GM18858 (cell line): Measurements from ENCODE around the gene CD209.

Experiments used
- ATAC-seq: cut with Tn5 transposase; IDR thresholded peaks from one replicate; pipeline ENCODE4 v1.9.1; 2021; ENCODE audit not compliant: unreplicated experiment

The CD209 gene

DNA sequence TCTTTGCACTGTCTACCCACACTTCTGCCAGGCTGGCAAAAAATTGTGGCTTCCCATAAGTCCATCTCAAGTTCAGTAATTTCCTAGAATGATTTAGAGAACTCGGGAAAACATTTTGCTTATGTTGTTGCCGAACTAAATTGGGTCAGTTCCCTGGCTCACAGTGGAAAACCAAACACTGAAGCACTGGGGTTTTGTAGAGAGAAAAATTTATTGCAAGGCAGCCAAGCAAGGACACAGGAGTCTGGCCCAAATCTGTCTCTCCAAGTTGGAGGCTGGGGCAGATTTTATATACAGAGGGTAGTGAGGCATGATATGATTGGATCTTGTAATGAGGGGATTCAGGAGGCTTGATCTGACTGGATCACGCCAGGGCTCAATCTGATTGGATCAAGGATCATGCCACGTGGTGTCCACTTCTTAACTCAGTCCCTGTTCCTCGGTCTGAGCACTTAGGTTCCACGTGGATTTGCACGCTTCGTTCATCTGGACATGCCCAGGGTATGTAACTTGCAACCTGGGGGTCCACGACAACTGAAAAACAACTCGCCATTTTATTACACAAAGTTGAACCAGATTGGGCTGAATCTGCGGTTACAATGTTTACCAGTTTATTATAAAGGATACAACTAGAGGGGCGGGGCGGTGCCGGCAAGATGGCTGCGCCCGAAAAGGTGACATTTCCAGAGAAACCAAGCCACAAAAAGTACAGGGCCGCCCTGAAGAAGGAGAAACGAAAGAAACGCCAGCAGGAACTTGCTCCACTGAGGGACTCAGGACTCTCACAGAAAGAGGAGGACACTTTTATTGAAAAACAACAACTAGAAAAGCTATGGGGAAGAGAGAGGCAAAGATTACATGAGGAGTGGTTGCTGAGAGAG, 7.3 kb downstream of the CD209 start:
- no peak for ATAC-seq

DNA sequence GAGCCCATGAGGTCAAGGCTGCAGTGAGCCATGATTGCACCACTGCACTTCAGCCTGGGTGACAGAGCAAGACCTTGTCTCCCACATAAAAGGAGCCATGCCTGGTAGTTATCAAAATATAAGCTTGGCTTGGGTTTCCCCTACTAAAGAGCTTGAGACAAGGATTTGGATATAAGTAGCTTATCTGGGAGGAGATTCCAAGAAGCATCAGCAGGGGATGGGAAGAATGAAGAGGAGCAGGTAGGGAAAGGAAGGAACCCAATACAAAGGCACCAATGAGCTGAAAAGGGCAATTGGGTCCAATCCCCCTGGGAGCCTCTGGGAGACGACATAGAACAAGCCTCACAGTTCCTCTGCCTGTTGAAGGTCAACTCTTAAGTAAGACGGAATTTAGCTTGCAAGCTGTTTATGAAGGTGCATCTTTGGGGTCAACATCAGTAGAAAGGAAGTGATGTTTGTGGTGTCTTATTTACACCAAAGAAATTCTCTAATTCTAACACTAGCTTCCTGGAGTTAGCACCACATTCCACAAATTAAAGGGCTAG, 8.1 kb downstream of the CD209 start:
- ATAC-seq = no peak

- ATAC-seq = no peak
Observed at GRCh38 chr19:7738023-7738422, 9.3 kb downstream of the CD209 start.

DNA sequence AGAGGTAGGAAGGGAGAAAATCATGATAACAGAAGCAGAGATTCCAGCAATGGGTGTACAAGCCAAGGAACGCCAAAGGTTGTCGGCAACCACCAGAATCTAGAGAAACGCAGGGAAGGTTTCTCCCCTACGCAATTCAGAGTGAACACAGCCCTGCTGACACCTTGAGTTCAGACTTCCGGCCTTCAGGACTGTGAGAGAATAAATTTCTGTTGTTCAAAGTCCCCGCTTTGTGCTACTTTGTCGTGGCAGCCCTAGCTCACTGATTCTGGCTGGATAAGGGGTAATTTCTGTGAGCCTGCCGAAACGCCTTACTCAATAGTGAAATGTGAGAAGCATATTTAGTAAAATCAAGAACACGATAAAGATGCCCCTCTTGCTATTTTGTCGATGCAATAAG, 10.1 kb downstream of the CD209 start:
- ATAC-seq = no peak

DNA sequence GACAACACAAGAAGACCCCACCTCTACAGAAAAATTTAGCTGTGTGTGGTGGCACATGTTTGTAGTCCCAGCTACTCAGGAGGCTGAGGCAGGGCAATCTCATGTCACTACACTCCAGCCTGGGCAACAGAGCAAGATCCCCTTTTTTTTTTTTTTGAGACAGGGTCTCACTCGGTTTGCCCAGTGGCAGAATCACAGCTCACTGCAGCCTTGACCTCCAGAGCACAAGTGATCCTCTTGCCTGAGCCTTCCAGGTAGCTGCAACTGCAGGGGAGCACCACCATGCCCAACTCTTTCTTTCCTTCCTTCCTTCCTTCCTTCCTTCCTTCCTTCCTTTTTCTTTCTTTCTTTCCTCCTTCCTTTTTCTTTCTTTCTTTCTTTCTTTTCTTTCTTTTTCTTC, 11.2 kb downstream of the CD209 start:
- ATAC-seq = no peak

- ATAC-seq = no peak
Observed at GRCh38 chr19:7734220-7735203, 12.8 kb downstream of the CD209 start.

GRCh38 chr19:7733376-7733775, 14.0 kb downstream of the CD209 start:
- no peak for ATAC-seq

GRCh38 chr19:7732045-7732444, 15.3 kb downstream of the CD209 start, which contains the start of gene CLEC4G:
Gene CLEC4G (minus strand): TSS chr19:7732110. CDS start chr19:7732102, 8 bp downstream.
- ATAC-seq = no peak

DNA sequence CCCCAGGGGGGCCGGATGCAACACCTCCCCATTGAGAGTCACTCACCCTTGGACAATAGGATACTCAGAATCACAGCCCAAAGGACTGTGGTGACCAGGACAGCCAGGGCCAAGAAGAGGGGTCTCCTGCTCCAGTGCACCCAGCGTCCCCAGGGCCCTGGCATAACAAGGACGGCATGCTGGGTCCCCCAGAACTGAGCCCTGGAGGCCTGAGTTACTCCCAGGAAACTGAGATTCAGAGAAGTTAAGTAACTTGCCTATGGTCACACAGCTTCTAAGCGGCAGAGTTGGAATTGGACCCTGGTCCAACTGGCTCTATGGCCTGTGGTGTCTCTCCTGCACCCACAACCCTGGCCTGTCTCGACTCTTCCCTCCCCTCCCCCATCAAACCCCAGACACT, 15.7 kb downstream of the CD209 start:
- ATAC-seq = no peak

DNA sequence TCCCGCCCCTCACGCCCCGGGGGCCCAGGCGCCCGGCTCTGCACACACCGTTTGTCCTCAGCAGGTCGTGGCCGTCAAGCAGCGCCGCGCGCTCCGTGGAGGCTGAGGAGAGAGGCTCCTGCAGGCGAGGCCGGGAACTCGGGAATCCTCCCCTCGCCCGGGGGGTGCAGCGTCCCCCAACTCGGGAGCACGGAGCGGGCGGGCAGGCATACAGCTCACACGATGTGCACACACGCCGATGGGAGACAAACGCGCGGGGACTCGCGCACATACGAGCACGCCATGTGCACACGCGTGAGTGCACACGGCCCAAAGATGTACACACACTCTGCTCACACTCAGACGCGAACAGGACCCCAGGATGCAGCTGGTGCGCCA, 16.1 kb downstream of the CD209 start:
- no peak for ATAC-seq

- ATAC-seq = no peak
Observed at GRCh38 chr19:7730286-7731217, 16.8 kb downstream of the CD209 start.

GRCh38 chr19:7729831-7730285, 17.5 kb downstream of the CD209 start:
- ATAC-seq = no peak

DNA sequence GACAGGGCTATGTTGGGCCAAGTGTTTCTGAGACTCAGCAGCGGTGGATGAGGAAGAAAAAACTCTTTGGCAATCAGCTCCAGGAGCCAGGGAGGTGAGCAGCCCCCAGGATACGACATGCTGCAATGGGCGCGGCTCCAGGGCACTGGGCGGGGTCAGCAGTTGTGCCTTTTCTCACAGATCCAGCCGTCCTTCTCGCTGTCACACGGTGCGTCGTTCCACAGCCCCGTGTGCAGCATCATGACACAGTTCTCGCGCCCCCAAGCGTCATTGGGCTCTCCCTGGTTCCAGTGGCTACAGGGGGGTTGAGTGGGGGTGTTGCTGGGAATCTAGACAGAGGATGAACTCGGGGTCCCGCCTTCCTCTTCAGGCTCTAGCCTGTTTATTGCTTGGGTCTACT, 18.1 kb downstream of the CD209 start:
- no peak for ATAC-seq

DNA sequence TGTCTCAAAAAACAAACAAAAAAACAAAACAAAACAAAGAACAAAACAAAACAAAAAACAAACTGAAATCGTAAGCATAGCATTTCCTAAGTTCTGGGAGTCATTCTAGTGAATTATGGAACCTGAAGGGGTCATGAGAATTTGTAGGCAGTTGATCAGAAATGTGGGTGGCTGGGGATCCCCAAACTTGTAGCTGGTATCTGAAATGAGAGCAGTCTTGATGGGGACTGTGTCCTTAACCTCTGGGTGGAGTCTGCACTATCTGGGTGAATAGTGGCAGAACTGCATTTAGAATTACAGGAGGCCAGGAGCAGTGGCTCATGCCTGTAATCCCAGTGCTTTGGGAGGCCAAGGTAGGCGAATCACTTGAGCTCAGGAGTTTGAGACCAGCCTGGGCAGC, 21.5 kb downstream of the CD209 start:
- ATAC-seq = no peak

- no peak for ATAC-seq
Observed at GRCh38 chr19:7722231-7722651, 25.1 kb downstream of the CD209 start.

DNA sequence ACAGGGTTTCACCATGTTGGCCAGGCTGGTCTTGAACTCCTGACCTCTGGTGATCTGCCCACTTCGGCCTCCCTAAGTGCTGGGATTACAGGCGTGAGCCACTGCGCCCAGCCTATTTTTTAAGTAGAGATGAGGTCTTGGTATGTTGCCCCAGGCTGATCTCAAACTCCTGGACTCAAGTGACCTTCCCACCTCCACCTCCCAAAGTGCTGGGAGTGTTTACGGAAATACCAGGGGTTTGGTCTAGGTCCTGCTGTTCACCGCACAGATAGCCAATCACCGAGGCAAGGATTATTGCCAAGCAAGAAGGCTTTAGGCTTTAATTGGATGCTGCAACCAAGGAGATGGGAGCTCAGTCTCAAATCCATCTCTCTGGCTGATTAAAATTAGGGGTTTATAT, 27.0 kb downstream of the CD209 start:
- no peak for ATAC-seq

GRCh38 chr19:7718668-7719067, 28.7 kb downstream of the CD209 start:
- no peak for ATAC-seq

- ATAC-seq = no peak
Observed at GRCh38 chr19:7716762-7717161, 30.6 kb downstream of the CD209 start.

DNA sequence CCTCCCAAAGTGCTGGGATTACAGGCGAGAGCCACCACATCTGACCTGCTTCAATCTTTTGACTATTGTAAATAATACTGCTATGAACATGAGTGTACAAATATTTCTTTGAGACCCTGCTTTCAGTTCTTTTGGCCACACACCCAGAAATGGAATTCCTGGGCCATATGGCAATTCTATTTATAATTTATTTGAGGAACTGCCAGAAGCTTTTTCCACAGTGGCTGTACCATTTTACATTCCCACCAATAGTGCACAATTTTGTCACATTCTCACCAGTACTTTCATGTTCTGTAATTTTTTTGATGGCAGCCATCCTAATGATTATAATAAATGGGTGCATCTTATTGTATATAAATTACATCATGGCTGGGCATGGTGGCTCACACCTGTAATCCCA, 31.7 kb downstream of the CD209 start:
- no peak for ATAC-seq

DNA sequence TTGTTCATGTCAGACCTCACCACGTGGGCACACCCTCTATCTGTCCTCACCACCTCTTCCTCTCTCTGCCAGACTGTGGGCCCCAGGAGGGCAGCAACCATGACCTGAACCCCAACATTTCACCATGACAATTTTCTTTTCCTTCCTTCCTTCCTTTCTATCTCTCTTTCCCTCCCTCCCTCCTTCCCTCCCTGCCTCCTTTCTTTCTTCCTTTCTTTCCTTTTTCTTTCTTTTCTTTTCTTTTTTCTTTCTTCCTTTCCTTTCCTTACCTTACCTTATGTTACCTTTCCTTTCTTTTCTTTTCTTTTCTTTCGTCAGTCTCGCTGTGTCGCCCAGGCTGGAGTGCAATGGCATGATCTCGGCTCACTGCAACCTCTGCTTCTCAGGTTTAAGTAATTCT, 36.7 kb downstream of the CD209 start:
- no peak for ATAC-seq
